ENCODE measurements around the gene IGSF3.
A peak's percentile ranks its signal among the peaks of the same experiment; 100 is the strongest.

The IGSF3 gene

DNA sequence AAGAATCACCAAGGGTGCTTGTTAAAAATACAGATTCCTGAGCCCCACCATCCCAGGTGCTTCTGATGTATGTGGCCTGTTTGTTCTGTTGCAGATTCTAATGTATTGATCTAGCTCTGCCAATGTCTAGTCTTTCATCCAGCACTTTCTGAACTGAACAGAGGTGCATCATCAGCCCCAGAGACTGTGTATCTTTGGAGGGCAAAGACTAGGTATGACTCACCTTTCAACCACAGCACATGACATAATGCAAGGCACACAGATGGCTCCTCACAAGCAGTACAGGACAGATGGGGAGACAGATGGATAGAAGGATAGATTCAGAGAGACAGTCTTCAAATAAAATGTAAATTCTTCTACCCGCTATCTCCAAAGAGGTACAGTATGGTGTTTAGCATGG lies 129.0 kb downstream of the IGSF3 start:
- DNase-seq, result no peak
- no peak overlapping the region for H3K27ac ChIP-seq (ENCODE audit: low read depth, low read length)

DNA sequence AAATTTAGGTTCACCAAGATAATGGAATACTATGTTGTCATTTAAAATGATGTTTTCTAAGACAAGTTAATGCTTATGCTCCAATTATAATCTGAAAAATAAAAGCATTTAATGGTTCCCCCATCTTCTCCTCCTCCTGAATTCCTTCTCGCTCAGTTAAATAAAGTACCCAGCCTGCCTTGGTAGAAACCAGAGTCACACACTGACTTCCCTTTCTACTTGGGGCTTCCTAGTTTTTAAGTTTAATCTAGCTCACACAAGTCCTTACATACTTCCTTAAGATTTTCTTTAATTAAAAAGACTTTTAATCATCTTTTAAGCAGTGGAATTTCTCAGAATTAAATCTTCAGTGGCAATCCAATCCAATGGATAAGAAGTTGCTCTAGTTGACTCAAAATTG lies 129.6 kb downstream of the IGSF3 start:
- H3K27me3 ChIP-seq (ENCODE audit: insufficient read depth, low read length, poor library complexity), result no peaks in the 10 kb centered on the region
- H3K23ac ChIP-seq (ENCODE audit: low read length), result no peak overlapping the region
- H3K4ac ChIP-seq (ENCODE audit: low read depth, low read length), result no peak overlapping the region
- no CpG with 5 or more reads among the region's 1 CpG for WGBS (ENCODE audit: extremely low coverage, insufficient coverage, low lambda C conversion rate)
- no peak overlapping the region for H3K56ac ChIP-seq (ENCODE audit: low read length)
- H3K79me1 ChIP-seq (ENCODE audit: low read length), result no peaks in the 10 kb centered on the region
- no peak overlapping the region for H2BK120ac ChIP-seq (ENCODE audit: low read depth, low read length)
- no peak overlapping the region for H3K18ac ChIP-seq (ENCODE audit: low read length)
- no peak overlapping the region for H2BK5ac ChIP-seq (ENCODE audit: low read length)
- no peak overlapping the region for H2AK5ac ChIP-seq (ENCODE audit: low read length)
- no peak overlapping the region for H2BK15ac ChIP-seq (replicated peaks; ENCODE audit: low read depth)
- no peaks in the 10 kb centered on the region for H3K4me1 ChIP-seq (ENCODE audit: control insufficient read depth, low read depth, low read length)
- no peaks in the 10 kb centered on the region for H3K36me3 ChIP-seq (ENCODE audit: control insufficient read depth, insufficient read depth, low read length)
- H3K27ac ChIP-seq (ENCODE audit: low read depth, low read length), result no peak overlapping the region
- no peak overlapping the region for H4K5ac ChIP-seq (ENCODE audit: low read length)
- H3K9ac ChIP-seq (ENCODE audit: low read length), result no peak overlapping the region
- no peak overlapping the region for H4K8ac ChIP-seq (ENCODE audit: low read depth, low read length)
- no peak for DNase-seq
- no peaks in the 10 kb centered on the region for H3K79me2 ChIP-seq (ENCODE audit: control insufficient read depth, insufficient read depth, low read length)
- H3K4me2 ChIP-seq (ENCODE audit: low read length), result no peak overlapping the region
- no peak overlapping the region for H3K4me3 ChIP-seq (ENCODE audit: low read length)

More for the DNA sequence above, 129.0 kb downstream of the IGSF3 start:
- H4K5ac ChIP-seq (ENCODE audit: low read length), result no peak overlapping the region
- H3K27me3 ChIP-seq (ENCODE audit: insufficient read depth, low read length, poor library complexity), result no peaks in the 10 kb centered on the region
- no peak overlapping the region for H2BK15ac ChIP-seq (replicated peaks; ENCODE audit: low read depth)
- H3K79me2 ChIP-seq (ENCODE audit: control insufficient read depth, insufficient read depth, low read length), result no peaks in the 10 kb centered on the region
- no peak overlapping the region for H2AK5ac ChIP-seq (ENCODE audit: low read length)
- no peak overlapping the region for H3K9ac ChIP-seq (ENCODE audit: low read length)
- no peak overlapping the region for H3K4me3 ChIP-seq (ENCODE audit: low read length)
- no peak overlapping the region for H3K18ac ChIP-seq (ENCODE audit: low read length)
- H3K56ac ChIP-seq (ENCODE audit: low read length), result no peak overlapping the region
- no peak overlapping the region for H3K4me2 ChIP-seq (ENCODE audit: low read length)
- WGBS (ENCODE audit: extremely low coverage, insufficient coverage, low lambda C conversion rate), result no CpG with 5 or more reads among the region's 1 CpG
- no peak overlapping the region for H4K8ac ChIP-seq (ENCODE audit: low read depth, low read length)
- H3K4ac ChIP-seq (ENCODE audit: low read depth, low read length), result no peak overlapping the region
- H3K23ac ChIP-seq (ENCODE audit: low read length), result no peak overlapping the region
- no peak overlapping the region for H2BK5ac ChIP-seq (ENCODE audit: low read length)
- H2BK120ac ChIP-seq (ENCODE audit: low read depth, low read length), result no peak overlapping the region
- H3K36me3 ChIP-seq (ENCODE audit: control insufficient read depth, insufficient read depth, low read length), result no peaks in the 10 kb centered on the region
- H3K79me1 ChIP-seq (ENCODE audit: low read length), result no peaks in the 10 kb centered on the region
- H3K4me1 ChIP-seq (ENCODE audit: control insufficient read depth, low read depth, low read length), result no peaks in the 10 kb centered on the region

DNA sequence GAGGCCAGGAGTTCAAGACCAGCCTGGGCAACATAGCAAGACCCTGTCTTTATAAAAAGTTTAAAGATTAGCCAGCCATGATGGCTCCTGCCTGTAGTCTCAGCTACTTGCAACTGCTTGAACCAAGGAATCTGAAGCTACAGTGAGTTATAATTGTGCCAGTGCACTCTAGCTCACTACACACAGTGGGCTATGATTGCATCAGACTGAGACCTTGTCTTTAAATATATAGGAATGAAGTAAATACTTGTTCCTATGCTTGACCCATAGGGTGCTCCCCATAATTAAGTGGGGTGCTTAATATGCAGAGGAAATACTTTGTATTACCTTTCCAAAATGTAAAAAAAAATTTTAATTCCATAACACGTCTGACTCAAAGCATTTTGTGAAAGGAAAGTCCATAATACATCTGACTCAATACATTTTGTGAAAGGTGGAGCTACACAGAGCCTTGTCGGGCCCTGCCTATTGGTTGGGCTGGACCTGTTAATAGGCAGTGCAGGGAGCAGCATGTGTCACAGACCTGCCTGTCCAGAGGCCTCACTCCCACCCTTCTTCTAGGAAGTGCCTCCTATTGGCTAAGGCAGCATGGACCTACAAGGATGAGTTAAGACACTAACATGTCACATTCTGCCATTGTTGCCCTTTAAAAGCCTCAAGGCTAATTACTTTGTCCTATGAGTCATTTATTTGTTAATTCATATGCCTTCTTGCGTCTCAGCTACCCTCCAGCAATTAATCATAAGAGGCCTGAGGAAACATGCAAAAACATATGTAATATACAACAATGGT lies 130.3 kb downstream of the IGSF3 start:
- Histone ChIP-seq H2BK5ac (ENCODE audit: low read length) (no peak overlapping the region), H3K27me3 (ENCODE audit: insufficient read depth, low read length, poor library complexity) (no peaks in the 10 kb centered on the region), H3K36me3 (ENCODE audit: control insufficient read depth, insufficient read depth, low read length) (no peaks in the 10 kb centered on the region), H3K9ac (ENCODE audit: low read length) (no peak overlapping the region), H3K4me2 (ENCODE audit: low read length) (no peak overlapping the region), H2BK15ac (replicated peaks; ENCODE audit: low read depth) (no peak overlapping the region), H4K8ac (ENCODE audit: low read depth, low read length) (no peak overlapping the region), H2BK120ac (ENCODE audit: low read depth, low read length) (no peak overlapping the region), H3K4ac (ENCODE audit: low read depth, low read length) (no peak overlapping the region), H3K23ac (ENCODE audit: low read length) (no peak overlapping the region), H3K79me2 (ENCODE audit: control insufficient read depth, insufficient read depth, low read length) (no peaks in the 10 kb centered on the region), H3K4me3 (ENCODE audit: low read length) (no peak overlapping the region), H3K27ac (ENCODE audit: low read depth, low read length) (no peak overlapping the region), H2AK5ac (ENCODE audit: low read length) (no peak overlapping the region), H4K5ac (ENCODE audit: low read length) (no peak overlapping the region), H3K4me1 (ENCODE audit: control insufficient read depth, low read depth, low read length) (no peaks in the 10 kb centered on the region), H3K18ac (ENCODE audit: low read length) (no peak overlapping the region), H3K79me1 (ENCODE audit: low read length) (no peaks in the 10 kb centered on the region), H3K56ac (ENCODE audit: low read length) (no peak overlapping the region)
- peak; percentile 18 for DNase-seq
- WGBS (ENCODE audit: extremely low coverage, insufficient coverage, low lambda C conversion rate), result no CpG with 5 or more reads among the region's 3 CpGs

DNA sequence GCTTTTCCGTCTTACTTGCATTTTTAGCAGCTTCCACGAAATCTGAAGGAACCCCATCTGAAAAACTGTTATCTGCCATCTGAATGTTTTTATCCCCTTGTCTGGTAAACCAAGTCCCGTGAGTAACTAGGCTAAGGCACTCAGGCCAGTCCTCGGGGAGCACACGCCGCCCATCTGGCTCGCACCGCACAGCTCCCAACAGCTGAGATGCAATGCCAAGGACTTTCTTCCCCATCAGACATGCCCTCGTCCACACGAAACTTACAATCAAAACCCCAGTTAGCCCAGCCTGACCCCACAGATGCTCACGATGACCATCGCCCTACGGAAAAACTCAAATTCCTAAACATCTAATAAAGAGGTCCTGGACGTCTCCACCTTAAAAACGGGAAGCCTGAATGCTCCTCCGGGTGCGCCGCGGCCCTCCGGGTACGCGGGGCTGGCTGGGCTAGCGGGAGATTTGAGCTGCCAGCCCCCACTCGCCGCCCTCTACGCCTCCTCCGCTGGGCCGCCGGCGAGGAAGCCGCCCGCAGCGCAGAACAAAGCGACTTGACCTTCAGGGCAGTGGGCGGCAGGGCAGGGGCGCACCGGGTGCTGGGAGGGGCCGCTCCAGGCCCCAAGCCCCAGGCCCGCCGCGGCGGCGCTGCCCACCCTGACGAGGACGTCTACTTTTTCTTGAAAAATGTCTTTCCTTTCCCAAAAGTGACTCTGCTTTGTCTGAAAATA lies 133.4 kb downstream of the IGSF3 start:
- Histone ChIP-seq H2BK5ac (ENCODE audit: low read length) (no peak overlapping the region), H3K56ac (ENCODE audit: low read length) (no peak overlapping the region), H3K4me1 (ENCODE audit: control insufficient read depth, low read depth, low read length) (no peaks in the 10 kb centered on the region), H4K5ac (ENCODE audit: low read length) (no peak overlapping the region), H3K79me1 (ENCODE audit: low read length) (no peaks in the 10 kb centered on the region), H3K79me2 (ENCODE audit: control insufficient read depth, insufficient read depth, low read length) (no peaks in the 10 kb centered on the region), H3K4me2 (ENCODE audit: low read length) (no peak overlapping the region), H3K4me3 (ENCODE audit: low read length) (no peak overlapping the region), H2BK120ac (ENCODE audit: low read depth, low read length) (no peak overlapping the region), H4K8ac (ENCODE audit: low read depth, low read length) (no peak overlapping the region), H2BK15ac (replicated peaks; ENCODE audit: low read depth) (no peak overlapping the region), H3K18ac (ENCODE audit: low read length) (no peak overlapping the region), H3K23ac (ENCODE audit: low read length) (no peak overlapping the region), H2AK5ac (ENCODE audit: low read length) (no peak overlapping the region), H3K27ac (ENCODE audit: low read depth, low read length) (no peak overlapping the region), H3K27me3 (ENCODE audit: insufficient read depth, low read length, poor library complexity) (no peaks in the 10 kb centered on the region), H3K4ac (ENCODE audit: low read depth, low read length) (no peak overlapping the region), H3K9ac (ENCODE audit: low read length) (no peak overlapping the region), H3K36me3 (ENCODE audit: control insufficient read depth, insufficient read depth, low read length) (no peaks in the 10 kb centered on the region)
- DNase-seq, result no peak
- no CpG with 5 or more reads among the region's 45 CpGs for WGBS (ENCODE audit: extremely low coverage, insufficient coverage, low lambda C conversion rate)

DNA sequence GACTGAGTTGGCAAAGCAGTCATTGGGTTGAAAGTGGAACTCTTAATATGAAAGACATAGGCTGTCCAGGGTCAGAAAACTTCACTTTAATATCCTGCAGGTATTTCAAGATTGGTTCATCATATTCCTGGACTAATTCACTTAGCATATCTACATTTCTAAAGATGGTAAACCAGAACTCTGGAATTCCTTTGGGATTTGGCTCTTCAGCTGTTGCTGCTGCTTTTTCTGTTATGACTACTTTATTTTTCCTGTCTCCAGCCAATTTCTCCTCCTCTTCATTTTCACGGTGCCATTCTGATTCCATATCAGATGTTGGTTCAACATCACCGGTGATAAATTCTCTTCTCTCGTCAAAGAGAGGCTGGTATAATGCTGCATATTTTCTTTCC lies 134.1 kb downstream of the IGSF3 start:
- no peak overlapping the region for H3K4ac ChIP-seq (ENCODE audit: low read depth, low read length)
- H3K9ac ChIP-seq (ENCODE audit: low read length), result no peak overlapping the region
- H2AK5ac ChIP-seq (ENCODE audit: low read length), result no peak overlapping the region
- no peak overlapping the region for H3K4me2 ChIP-seq (ENCODE audit: low read length)
- DNase-seq, result no peak
- H3K79me1 ChIP-seq (ENCODE audit: low read length), result no peaks in the 10 kb centered on the region
- no peak overlapping the region for H3K27ac ChIP-seq (ENCODE audit: low read depth, low read length)
- no peak overlapping the region for H3K18ac ChIP-seq (ENCODE audit: low read length)
- WGBS (ENCODE audit: extremely low coverage, insufficient coverage, low lambda C conversion rate), result no CpG with 5 or more reads among the region's 3 CpGs
- H2BK120ac ChIP-seq (ENCODE audit: low read depth, low read length), result no peak overlapping the region
- no peaks in the 10 kb centered on the region for H3K79me2 ChIP-seq (ENCODE audit: control insufficient read depth, insufficient read depth, low read length)
- H4K5ac ChIP-seq (ENCODE audit: low read length), result no peak overlapping the region
- H3K4me3 ChIP-seq (ENCODE audit: low read length), result no peak overlapping the region
- H4K8ac ChIP-seq (ENCODE audit: low read depth, low read length), result no peak overlapping the region
- H3K27me3 ChIP-seq (ENCODE audit: insufficient read depth, low read length, poor library complexity), result no peaks in the 10 kb centered on the region
- no peaks in the 10 kb centered on the region for H3K36me3 ChIP-seq (ENCODE audit: control insufficient read depth, insufficient read depth, low read length)
- H2BK15ac ChIP-seq (replicated peaks; ENCODE audit: low read depth), result no peak overlapping the region
- no peaks in the 10 kb centered on the region for H3K4me1 ChIP-seq (ENCODE audit: control insufficient read depth, low read depth, low read length)
- no peak overlapping the region for H3K23ac ChIP-seq (ENCODE audit: low read length)
- no peak overlapping the region for H3K56ac ChIP-seq (ENCODE audit: low read length)
- no peak overlapping the region for H2BK5ac ChIP-seq (ENCODE audit: low read length)

All from mesendoderm (in vitro differentiated cells).